ENCODE results near the gene DNAJC5G.

Gene DNAJC5G

DNA sequence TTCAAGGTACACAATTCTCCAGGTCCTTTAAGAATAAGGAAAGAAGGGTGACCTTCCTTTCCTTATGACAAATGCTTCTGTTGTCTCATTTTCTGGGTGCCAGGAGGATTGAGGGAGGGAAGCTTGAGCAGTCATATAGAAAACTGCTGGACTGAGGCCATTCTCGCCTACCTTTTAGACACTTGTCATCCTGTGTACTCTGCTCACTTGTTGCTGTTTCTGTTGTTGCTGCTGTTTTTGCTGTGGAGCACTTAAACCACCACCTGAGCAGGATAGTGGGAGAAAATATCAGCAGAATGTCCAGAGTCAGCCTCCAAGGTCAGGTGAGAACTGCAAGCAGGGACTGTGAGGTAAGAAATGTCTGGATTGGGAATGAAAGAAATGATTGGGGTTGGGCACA is 2.8 kb downstream of the DNAJC5G start:
- no peak for DNase-seq
- TF ChIP-seq, protein P1, sequence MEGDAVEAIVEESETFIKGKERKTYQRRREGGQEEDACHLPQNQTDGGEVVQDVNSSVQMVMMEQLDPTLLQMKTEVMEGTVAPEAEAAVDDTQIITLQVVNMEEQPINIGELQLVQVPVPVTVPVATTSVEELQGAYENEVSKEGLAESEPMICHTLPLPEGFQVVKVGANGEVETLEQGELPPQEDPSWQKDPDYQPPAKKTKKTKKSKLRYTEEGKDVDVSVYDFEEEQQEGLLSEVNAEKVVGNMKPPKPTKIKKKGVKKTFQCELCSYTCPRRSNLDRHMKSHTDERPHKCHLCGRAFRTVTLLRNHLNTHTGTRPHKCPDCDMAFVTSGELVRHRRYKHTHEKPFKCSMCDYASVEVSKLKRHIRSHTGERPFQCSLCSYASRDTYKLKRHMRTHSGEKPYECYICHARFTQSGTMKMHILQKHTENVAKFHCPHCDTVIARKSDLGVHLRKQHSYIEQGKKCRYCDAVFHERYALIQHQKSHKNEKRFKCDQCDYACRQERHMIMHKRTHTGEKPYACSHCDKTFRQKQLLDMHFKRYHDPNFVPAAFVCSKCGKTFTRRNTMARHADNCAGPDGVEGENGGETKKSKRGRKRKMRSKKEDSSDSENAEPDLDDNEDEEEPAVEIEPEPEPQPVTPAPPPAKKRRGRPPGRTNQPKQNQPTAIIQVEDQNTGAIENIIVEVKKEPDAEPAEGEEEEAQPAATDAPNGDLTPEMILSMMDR (IDR thresholded peaks at IDR 0.05; ENCODE audit: low read depth, low read length): no peak
- Histone ChIP-seq H3K27me3 (ENCODE audit: insufficient read depth, low read depth, severe bottlenecking) (no peaks in the 10 kb centered on the region), H3K27ac (no peak overlapping the region), H3K9me3 (ENCODE audit: severe bottlenecking) (no peaks in the 10 kb centered on the region), H3K36me3 (no peaks in the 10 kb centered on the region), H3K4me3 (ENCODE audit: low read depth, low read length) (no peak overlapping the region)

DNA sequence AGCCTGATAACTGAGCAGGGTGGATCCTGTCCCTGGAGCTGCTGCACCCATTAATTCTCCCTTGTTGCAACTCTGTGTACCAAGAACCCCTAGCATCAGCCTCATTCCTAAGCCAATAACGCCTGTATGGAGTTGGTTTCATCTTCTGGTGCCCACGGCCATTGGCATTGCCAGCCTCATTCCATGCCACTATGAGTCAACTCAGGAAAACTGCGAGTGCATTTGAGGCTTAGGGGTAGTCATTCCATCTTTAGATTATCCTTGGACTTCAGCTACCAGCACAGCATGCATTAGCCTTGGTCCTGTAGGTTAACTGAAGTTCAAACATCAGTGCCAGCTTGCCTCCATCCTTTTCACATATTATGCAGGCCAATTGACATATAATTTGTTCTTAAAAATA is 5.6 kb downstream of the DNAJC5G start:
- Histone ChIP-seq H3K27me3 (ENCODE audit: insufficient read depth, low read depth, severe bottlenecking) (no peaks in the 10 kb centered on the region), H3K27ac (no peak overlapping the region), H3K9me3 (ENCODE audit: severe bottlenecking) (no peaks in the 10 kb centered on the region), H3K36me3 (no peaks in the 10 kb centered on the region), H3K4me3 (ENCODE audit: low read depth, low read length) (no peak overlapping the region)
- no peak for DNase-seq
- TF ChIP-seq, protein P1 (IDR thresholded peaks at IDR 0.05; ENCODE audit: low read depth, low read length): no peak

DNA sequence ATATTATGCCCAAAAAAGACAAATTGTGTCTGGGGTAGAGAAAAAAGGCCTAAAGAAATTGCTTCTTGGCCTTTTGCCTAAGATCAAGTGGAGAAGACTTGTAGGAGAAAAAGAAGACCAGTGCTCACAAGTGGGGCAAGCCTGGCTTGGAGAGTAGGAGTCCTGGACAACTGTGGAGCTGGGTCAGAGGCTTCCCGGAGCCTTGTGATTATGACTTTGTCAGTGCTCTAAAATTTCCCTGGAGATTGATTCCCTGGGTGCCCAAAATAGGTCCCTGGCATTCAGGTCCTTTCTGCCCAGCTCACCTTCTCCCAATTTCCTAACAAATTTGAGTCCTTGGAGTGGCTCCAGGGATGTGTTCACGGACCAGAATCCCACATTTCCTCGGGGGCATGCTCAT is 6.2 kb downstream of the DNAJC5G start:
- TF ChIP-seq, protein P1 (IDR thresholded peaks at IDR 0.05; ENCODE audit: low read depth, low read length): no peak
- Histone ChIP-seq H3K27me3 (ENCODE audit: insufficient read depth, low read depth, severe bottlenecking) (no peaks in the 10 kb centered on the region), H3K9me3 (ENCODE audit: severe bottlenecking) (no peaks in the 10 kb centered on the region), H3K27ac (no peak overlapping the region), H3K36me3 (no peaks in the 10 kb centered on the region), H3K4me3 (ENCODE audit: low read depth, low read length) (no peak overlapping the region)
- DNase-seq: no peak

DNA sequence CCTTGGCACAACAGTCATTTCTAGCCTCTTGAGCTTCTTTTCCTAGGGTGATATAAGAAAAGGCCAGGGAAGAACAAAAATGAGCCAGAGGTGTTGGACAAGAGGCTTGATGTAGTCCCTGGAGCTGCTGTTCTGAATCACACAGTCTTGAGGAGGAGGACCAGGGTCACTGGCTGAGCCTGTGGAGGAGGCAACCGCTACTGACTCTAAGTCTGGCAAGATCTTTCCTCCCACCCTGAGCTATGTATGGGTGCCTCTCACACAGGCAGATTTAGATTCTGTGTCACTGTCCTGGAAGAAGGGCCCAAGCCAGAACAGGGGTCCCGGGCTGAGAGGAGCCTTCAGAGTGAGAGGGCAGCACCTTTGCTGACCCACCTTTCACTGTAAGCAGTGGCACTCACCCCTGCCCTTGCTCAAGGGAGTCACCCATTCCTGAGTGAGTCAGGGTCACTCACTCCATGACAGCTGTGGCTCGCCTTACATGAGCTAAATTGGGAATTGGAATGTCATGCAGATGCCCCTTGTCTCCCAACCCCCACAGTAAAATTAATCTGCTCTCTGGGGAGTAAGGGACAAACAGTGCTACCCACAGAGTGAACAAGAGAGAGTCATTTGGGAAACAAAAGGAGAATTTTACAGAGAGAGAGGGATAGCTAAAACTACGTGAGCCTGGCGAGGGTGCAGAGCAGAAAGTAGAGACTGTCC is 6.8 kb downstream of the DNAJC5G start, which contains the start of gene TRIM54:
TRIM54 (plus strand) TSS at position 575 of the 705 bp plus-strand sequence. CDS start 303 bp downstream, outside the sequence.
- H3K4me3 ChIP-seq (ENCODE audit: low read depth, low read length): no peak within 1 kb of the TSS
- no peaks in the 10 kb centered on the region for H3K27me3 ChIP-seq (ENCODE audit: insufficient read depth, low read depth, severe bottlenecking)
- H3K27ac ChIP-seq: no peak within 1 kb of the TSS
- no peaks in the 10 kb centered on the region for H3K36me3 ChIP-seq
- H3K9me3 ChIP-seq (ENCODE audit: severe bottlenecking): no peaks in the 10 kb centered on the region
- DNase-seq: no peak
- TF ChIP-seq, protein P1 (IDR thresholded peaks at IDR 0.05; ENCODE audit: low read depth, low read length): no peak

DNA sequence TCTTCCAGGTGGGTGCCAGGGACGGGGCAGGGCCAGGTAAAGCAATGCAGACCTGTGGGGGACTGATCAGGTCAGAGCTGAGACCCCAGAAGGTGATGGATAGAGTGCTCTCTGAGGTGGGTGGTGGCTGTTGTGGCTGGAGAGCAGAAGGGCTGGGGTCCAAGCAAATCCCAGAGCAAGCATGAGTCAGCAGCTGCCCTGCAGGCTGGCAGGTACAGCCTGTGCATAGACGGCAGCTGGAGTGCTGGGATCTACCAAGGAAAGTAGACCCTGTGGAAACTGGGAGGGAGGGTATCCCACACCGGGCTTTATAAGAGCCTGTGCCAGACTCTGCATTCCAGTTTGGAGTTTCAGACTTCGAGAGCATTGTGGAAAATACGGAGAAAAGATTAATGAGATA is 7.7 kb downstream of the DNAJC5G start:
- H3K9me3 ChIP-seq (ENCODE audit: severe bottlenecking): no peaks in the 10 kb centered on the region
- TF ChIP-seq, protein P1 (IDR thresholded peaks at IDR 0.05; ENCODE audit: low read depth, low read length): no peak
- peak; percentile 53 for DNase-seq
- no peak overlapping the region for H3K27ac ChIP-seq
- no peaks in the 10 kb centered on the region for H3K36me3 ChIP-seq
- H3K27me3 ChIP-seq (ENCODE audit: insufficient read depth, low read depth, severe bottlenecking): no peaks in the 10 kb centered on the region
- no peak overlapping the region for H3K4me3 ChIP-seq (ENCODE audit: low read depth, low read length)

DNA sequence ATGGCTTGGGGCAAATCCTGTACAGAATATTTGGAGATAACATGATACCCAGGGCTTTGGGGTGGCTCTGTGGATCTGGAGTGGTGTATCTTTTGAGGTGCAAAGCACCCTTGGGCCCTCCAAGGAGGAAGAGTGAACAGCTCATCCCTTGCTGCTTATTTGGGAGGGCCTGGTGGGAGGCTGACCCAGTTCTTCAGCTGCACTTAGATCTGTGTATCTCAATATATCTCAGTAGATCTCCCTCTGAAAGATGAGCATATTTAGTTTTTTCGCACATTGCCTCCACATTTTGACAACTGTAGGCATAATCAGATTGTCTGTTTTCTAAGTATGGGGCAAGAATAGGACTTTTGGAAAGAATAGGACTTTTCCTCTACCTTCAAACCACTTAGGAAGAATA is 9.8 kb downstream of the DNAJC5G start:
- Histone ChIP-seq H3K9me3 (ENCODE audit: severe bottlenecking) (no peaks in the 10 kb centered on the region), H3K36me3 (no peaks in the 10 kb centered on the region), H3K27me3 (ENCODE audit: insufficient read depth, low read depth, severe bottlenecking) (no peaks in the 10 kb centered on the region), H3K4me3 (ENCODE audit: low read depth, low read length) (no peak overlapping the region), H3K27ac (no peak overlapping the region)
- TF ChIP-seq, protein P1 (IDR thresholded peaks at IDR 0.05; ENCODE audit: low read depth, low read length): no peak
- DNase-seq: no peak

All from WERI-Rb-1 (cell line).